ENCODE data around the gene RFLNA. TPM values are rescaled to one million over a fixed set of nuclear protein-coding genes. Genes with fewer than 3 reads are reported as not detected.

RFLNA gene
- total RNA-seq, 1 experiment from 2014 or later, result 5.4 TPM

DNA sequence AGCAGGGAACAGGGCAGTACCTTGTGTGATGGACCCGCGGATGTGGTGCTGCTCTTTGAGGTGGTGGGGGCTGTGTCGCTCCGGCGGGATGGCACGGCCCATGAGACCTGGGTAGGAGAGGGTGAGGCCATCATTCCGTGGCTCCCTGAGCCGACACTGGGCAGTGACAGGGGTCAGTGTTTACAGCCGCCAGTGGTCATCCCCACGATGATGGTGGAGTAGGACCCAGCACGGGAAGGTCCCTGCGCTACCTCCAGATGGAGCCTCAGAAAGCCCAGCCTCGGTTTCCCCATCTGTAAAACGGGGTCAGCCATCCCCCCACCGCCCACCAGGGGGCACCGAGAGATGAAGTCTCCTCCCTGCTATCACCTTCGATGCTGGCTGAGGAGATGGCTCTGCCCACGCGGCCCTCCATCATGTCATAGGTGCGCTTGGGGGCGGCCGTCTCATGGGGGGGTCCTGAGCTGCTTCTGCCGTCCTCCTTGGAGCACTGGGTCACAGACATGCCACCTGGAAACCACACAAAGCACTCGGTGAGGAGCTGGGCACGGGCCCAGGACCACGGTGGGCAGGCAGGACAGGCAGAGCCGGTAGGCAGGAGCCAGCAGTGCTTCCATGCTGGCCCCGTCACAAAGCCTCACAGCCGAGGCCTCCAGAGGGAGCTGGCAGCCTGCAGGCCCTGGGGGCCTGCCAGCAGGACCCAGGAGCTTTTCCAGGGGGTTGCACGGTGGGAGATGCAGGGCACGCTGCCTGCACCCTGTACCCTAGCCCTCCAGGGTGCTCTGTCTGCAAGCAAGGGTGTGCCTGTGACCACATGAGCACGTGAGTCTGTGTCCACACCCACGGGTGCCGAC is 53.1 kb downstream of the RFLNA start:
- no TSS peak for BruUV-seq (replicated peaks)
- TF ChIP-seq SIN3A (IDR thresholded peaks at IDR 0.05; ENCODE audit: borderline replicate concordance, insufficient read depth, low read depth, low read length), result no peak
- no peak; the same call in 1 of the 2 replicates for TF ChIP-seq POLR2AphosphoS5 (IDR thresholded peaks at IDR 0.05; ENCODE audit: low read depth, low read length)
- TF ChIP-seq REST (IDR thresholded peaks at IDR 0.05; ENCODE audit: insufficient read depth in 1 of 2, low read depth in 2 of 2, low read length in 1 of 2), result no peak
- TF ChIP-seq TCF7L2 (IDR thresholded peaks at IDR 0.05; ENCODE audit: low read depth, low read length), result no peak
- TF ChIP-seq CTCF (IDR thresholded peaks at IDR 0.05), result no peak; the same call in 1 of the 2 replicates
- peak; percentile 22; the same call in 1 of the 2 replicates for ATAC-seq
- ChIA-PET POLR2A (no interaction called here), CTCF (interaction anchor here (0.6 kb wide), 2 partner anchors 17 to 32 kb away, joined by 3 to 5 read pairs; no protein-coding TSS in a partner anchor)
- H3K27ac ChIP-seq (ENCODE audit: low read length), result no peak overlapping the region
- intact Hi-C loops (cut with micrococcal nuclease; ENCODE audit: unreplicated experiment), result no loop called here
- H3K4me1 ChIP-seq (ENCODE audit: control insufficient read depth, insufficient read depth, low read length), result no peaks in the 10 kb centered on the region; the same call in 1 of the 2 replicates
- no peaks in the 10 kb centered on the region for H3K27me3 ChIP-seq (ENCODE audit: control insufficient read depth, insufficient read depth, low read length)
- in situ Hi-C loops (cut with HindIII; ENCODE audit: low pct_unique_long_range_greater_than_20kb, low sequenced_read_pairs), result no loop called here
- no peak overlapping the region for H3K4me3 ChIP-seq (ENCODE audit: low read depth in 2 of 2, low read length in 2 of 2)
- H3K9me3 ChIP-seq (ENCODE audit: control insufficient read depth, insufficient read depth, low read depth, low read length), result no peaks in the 10 kb centered on the region
- no peak for DNase-seq (ENCODE audit: low read depth, low spot score)
- H3K36me3 ChIP-seq (ENCODE audit: control insufficient read depth, insufficient read depth, low read length), result peaks cover 23% of the 10 kb centered on the region

- in situ Hi-C loops (cut with HindIII; ENCODE audit: low pct_unique_long_range_greater_than_20kb, low sequenced_read_pairs), result no loop called here
- no peaks in the 10 kb centered on the region for H3K27me3 ChIP-seq (ENCODE audit: control insufficient read depth, insufficient read depth, low read length)
- 0 out of 4 replicates have a peak, but pooled peaks of 1 of the 2 experiments have one; percentile 38 for TF ChIP-seq REST (IDR thresholded peaks at IDR 0.05; ENCODE audit: insufficient read depth in 1 of 2, low read depth in 2 of 2, low read length in 1 of 2)
- TF ChIP-seq SIN3A (IDR thresholded peaks at IDR 0.05; ENCODE audit: borderline replicate concordance, insufficient read depth, low read depth, low read length), result no peak
- TF ChIP-seq POLR2AphosphoS5 (IDR thresholded peaks at IDR 0.05; ENCODE audit: low read depth, low read length), result 0 out of 2 replicates have a peak, but pooled peaks have one; percentile 9
- no peak for TF ChIP-seq TCF7L2 (IDR thresholded peaks at IDR 0.05; ENCODE audit: low read depth, low read length)
- TF ChIP-seq CTCF (IDR thresholded peaks at IDR 0.05), result no peak
- no peak overlapping the region for H3K4me3 ChIP-seq (ENCODE audit: low read depth in 2 of 2, low read length in 2 of 2)
- ATAC-seq (0 out of 2 replicates have a peak, but pooled peaks have one; percentile 5), DNase-seq (ENCODE audit: low read depth, low spot score) (no peak)
- H3K4me1 ChIP-seq (ENCODE audit: control insufficient read depth, insufficient read depth, low read length), result no peaks in the 10 kb centered on the region; the same call in none of the 2 replicates
- no TSS peak for BruUV-seq (replicated peaks)
- peaks cover 28% of the 10 kb centered on the region for H3K36me3 ChIP-seq (ENCODE audit: control insufficient read depth, insufficient read depth, low read length)
- intact Hi-C loops (cut with micrococcal nuclease; ENCODE audit: unreplicated experiment), result no loop called here
- H3K27ac ChIP-seq (ENCODE audit: low read length), result no peak overlapping the region
- H3K9me3 ChIP-seq (ENCODE audit: control insufficient read depth, insufficient read depth, low read depth, low read length), result no peaks in the 10 kb centered on the region
- POLR2A ChIA-PET, result no interaction called here
- CTCF ChIA-PET, result interaction anchor here (0.6 kb wide), 2 partner anchors 16 to 31 kb away, joined by 3 to 5 read pairs; no protein-coding TSS in a partner anchor
These were observed 53.9 kb downstream of the RFLNA start for GRCh38 chr12:124348659-124349380.
